Mammary epithelial cell (primary cell): ENCODE measurements around the gene GNG4.

Experiments used
- CTCF ChIP-seq, 2 donors: IDR thresholded peaks in 1 of 2; conservative IDR thresholded peaks in 1 of 2; 2 replicates each; pipeline ENCODE4 v1.5.1; 2011 to 2012; ENCODE audit warnings: inconsistent platforms in 2 of 2, low read length in 2 of 2, mild to moderate bottlenecking in 2 of 2, control low read depth in 1 of 2, low read depth in 1 of 2; ENCODE audit not compliant: insufficient read depth in 1 of 2; ENCODE audit errors: extremely low read depth in 1 of 2
- EZH2 ChIP-seq: IDR thresholded peaks from 2 replicates; pipeline ENCODE4 v1.6.1; 2012; ENCODE audit warnings: low read length, inconsistent platforms, borderline replicate concordance

GRCh38 chr1:235511470-235512240 lies 137.9 kb downstream of the GNG4 start:
- no peak for TF ChIP-seq CTCF (conservative IDR thresholded peaks at IDR 0.05 in 1 of 2, IDR thresholded peaks at IDR 0.05 in 1 of 2; ENCODE audit: extremely low read depth in 1 of 2, insufficient read depth in 1 of 2, low read depth in 1 of 2, low read length in 2 of 2)
- TF ChIP-seq EZH2, result no peak
